Natural killer cell (primary cell): ENCODE results near the gene BHLHA15. TPM values are rescaled to one million over a fixed set of nuclear protein-coding genes. Genes with fewer than 3 reads are reported as not detected.

Experiments used
- ATAC-seq, 3 donors: fragments of 150-1000 bp in 2 of 3; fragments of 200-7000 bp in 1 of 3; cut with Tn5 transposase; 1 replicate in 1 of 3; 2 replicates in 2 of 3; pipeline ENCODE4 v1.10.0; 2021; ENCODE audit warnings: mild to moderate bottlenecking in 2 of 3, moderate library complexity in 2 of 3
- DNase-seq, 2 donors: peaks; one replicate each; pipeline versions ENCODE4 v3.0.0 to v3.0.0-alpha.2; 2013 to 2021; ENCODE audit warnings: mixed read lengths in 1 of 2
- H3K27ac ChIP-seq: one replicate; pipeline ENCODE4 v1.5.1; 2013; ENCODE audit warnings: mild to moderate bottlenecking, low read length
- H3K27me3 ChIP-seq: one replicate; pipeline ENCODE4 v1.6.1; 2013; ENCODE audit warnings: low read length; ENCODE audit not compliant: control insufficient read depth, insufficient read depth
- H3K36me3 ChIP-seq: one replicate; pipeline ENCODE4 v1.6.1; 2013; ENCODE audit warnings: low read length; ENCODE audit not compliant: control insufficient read depth, insufficient read depth
- H3K4me1 ChIP-seq: one replicate; pipeline ENCODE4 v1.6.1; 2013; ENCODE audit warnings: low read length; ENCODE audit not compliant: control insufficient read depth, insufficient read depth
- H3K4me3 ChIP-seq: one replicate; pipeline ENCODE4 v1.5.1; 2013; ENCODE audit warnings: low read length
- H3K9me3 ChIP-seq: one replicate; pipeline ENCODE4 v1.6.1; 2013; ENCODE audit warnings: low read length; ENCODE audit not compliant: control insufficient read depth, insufficient read depth
- H3K27ac Mint-ChIP-seq, 2 donors: one replicate each; pipeline ENCODE4 v1.8.0; 2022; ENCODE audit warnings: mild to moderate bottlenecking in 2 of 2, mixed read lengths in 2 of 2, moderate library complexity in 1 of 2
- H3K27me3 Mint-ChIP-seq, 2 donors: one replicate each; pipeline ENCODE4 v1.8.0; 2022; ENCODE audit warnings: low read depth in 2 of 2, mixed read lengths in 2 of 2
- H3K36me3 Mint-ChIP-seq: one replicate; pipeline ENCODE4 v1.8.0; 2022; ENCODE audit warnings: mixed read lengths
- H3K4me1 Mint-ChIP-seq, 2 donors: one replicate each; pipeline ENCODE4 v1.8.0; 2022; ENCODE audit warnings: mixed read lengths in 2 of 2
- H3K4me3 Mint-ChIP-seq: one replicate; pipeline ENCODE4 v1.8.0; 2022; ENCODE audit warnings: mild to moderate bottlenecking, moderate library complexity, mixed read lengths
- H3K9me3 Mint-ChIP-seq, 2 donors: one replicate each; pipeline ENCODE4 v1.8.0; 2022; ENCODE audit warnings: mixed read lengths in 2 of 2
- CTCF ChIP-seq: fragments of 200-600 bp; IDR thresholded peaks from one replicate; pipeline ENCODE4 v1.8.0; 2022; ENCODE audit warnings: antibody characterized with exemption
- WGBS: methylation state at CpG from one replicate; pipeline ENCODE4 v1.1.7; 2013; ENCODE audit warnings: missing lambda C conversion rate; ENCODE audit not compliant: insufficient coverage; 5-methylcytosine and 5-hydroxymethylcytosine counted together
- intact Hi-C: fragments of 100-400 bp; cut with micrococcal nuclease; formaldehyde crosslinking; loops from one replicate; pipeline ENCODE4 v1.14.2; 2022
- total RNA-seq, 4 donors: library from RNA; stranded (reverse); fragments of 120-200 nt in 1 of 4; gene quantifications; one replicate each; pipeline versions ENCODE4 v1.2.3 to v1.2.4, GENCODE V29; 2013 to 2022

Gene BHLHA15
- total RNA-seq, 3 donors from 2014 or later (not counting 1 experiment from before 2014, with no cell fraction given): 3.3 TPM; not detected in 2

- no peak for DNase-seq
- no peak overlapping the region for H3K4me3 ChIP-seq
- no peak for TF ChIP-seq CTCF
- H3K4me3 Mint-ChIP-seq: no peak overlapping the region
- intact Hi-C loops: no loop called here
- no peaks in the 10 kb centered on the region for H3K27me3 ChIP-seq
- H3K36me3 Mint-ChIP-seq: peaks cover 7% of the 10 kb centered on the region
- H3K27me3 Mint-ChIP-seq: no peaks in the 10 kb centered on the region
- H3K36me3 ChIP-seq: peaks cover 26% of the 10 kb centered on the region
- no peak for ATAC-seq
- WGBS: 98% methylated on average over 32 of the region's 32 CpGs
- no peak overlapping the region for H3K27ac Mint-ChIP-seq
- H3K9me3 ChIP-seq: no peaks in the 10 kb centered on the region
- H3K4me1 ChIP-seq: no peaks in the 10 kb centered on the region
- peaks cover 5 to 6% of the 10 kb centered on the region in 2 donors for H3K4me1 Mint-ChIP-seq
- H3K27ac ChIP-seq: no peak overlapping the region
- no peaks in the 10 kb centered on the region for H3K9me3 Mint-ChIP-seq
Measured at GRCh38 chr7:98191668-98192431, 19.4 kb upstream of the BHLHA15 start.

GRCh38 chr7:98192781-98193457, 18.3 kb upstream of the BHLHA15 start:
- Mint-ChIP-seq H3K27me3 (no peaks in the 10 kb centered on the region), H3K4me3 (no peak overlapping the region), H3K36me3 (peaks cover 10% of the 10 kb centered on the region), H3K27ac (no peak overlapping the region), H3K9me3 (no peaks in the 10 kb centered on the region), H3K4me1 (peaks cover 5 to 6% of the 10 kb centered on the region in 2 donors)
- Histone ChIP-seq H3K27me3 (no peaks in the 10 kb centered on the region), H3K9me3 (no peaks in the 10 kb centered on the region), H3K36me3 (peaks cover 26% of the 10 kb centered on the region), H3K4me1 (no peaks in the 10 kb centered on the region), H3K4me3 (no peak overlapping the region), H3K27ac (no peak overlapping the region)
- ATAC-seq (no peak), DNase-seq (no peak)
- 97% methylated on average over 22 of the region's 22 CpGs for WGBS
- no peak for TF ChIP-seq CTCF
- intact Hi-C loops: no loop called here

- Histone ChIP-seq H3K4me3 (no peak overlapping the region), H3K27me3 (no peaks in the 10 kb centered on the region), H3K36me3 (peaks cover 26% of the 10 kb centered on the region), H3K27ac (no peak overlapping the region), H3K9me3 (no peaks in the 10 kb centered on the region), H3K4me1 (no peaks in the 10 kb centered on the region)
- H3K9me3 Mint-ChIP-seq: no peaks in the 10 kb centered on the region
- no peak for ATAC-seq
- 97% methylated on average over 37 of the region's 37 CpGs for WGBS
- H3K27me3 Mint-ChIP-seq: no peaks in the 10 kb centered on the region
- no peak overlapping the region for H3K27ac Mint-ChIP-seq
- no peak overlapping the region for H3K4me3 Mint-ChIP-seq
- no peak for DNase-seq
- intact Hi-C loops: no loop called here
- H3K36me3 Mint-ChIP-seq: peaks cover 16% of the 10 kb centered on the region
- no peak for TF ChIP-seq CTCF
- H3K4me1 Mint-ChIP-seq: peaks cover 5 to 6% of the 10 kb centered on the region in 2 donors
Measured at GRCh38 chr7:98193474-98194180, 17.6 kb upstream of the BHLHA15 start.
